ENCODE results near the gene ATP10B. TPM values are rescaled to one million over a fixed set of nuclear protein-coding genes. Genes with fewer than 3 reads are reported as not detected.

The ATP10B gene
- total and polyA plus RNA-seq, 11 donors: 0.03 to 0.35 (median 0.09) TPM; not detected in 4

DNA sequence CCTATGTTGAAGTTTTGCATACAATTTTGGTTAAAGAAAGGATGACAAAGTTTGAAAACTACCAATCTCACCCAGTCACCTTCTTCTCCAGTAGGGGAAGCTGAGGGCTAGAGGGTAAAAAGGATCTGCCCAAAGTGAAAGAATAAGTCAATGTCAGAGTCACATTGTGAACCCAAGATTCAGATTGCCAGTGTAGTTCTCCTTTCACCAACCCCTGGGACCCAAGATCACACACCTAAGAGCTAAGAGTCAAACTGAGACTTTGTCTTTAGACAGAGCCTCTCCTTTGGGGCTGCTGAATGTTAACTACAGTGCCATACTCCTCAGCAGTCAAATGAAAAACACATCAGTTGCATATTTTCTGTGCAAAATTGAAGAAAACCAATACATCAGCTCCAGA, 210.6 kb downstream of the ATP10B start:
- no peak for TF ChIP-seq POLR2A (IDR thresholded peaks at IDR 0.05)
- no peak for TF ChIP-seq CTCF (IDR thresholded peaks at IDR 0.05)
- no peaks in the 10 kb centered on the region for H3K36me3 ChIP-seq
- peaks cover 0 to 9% (median 0%) of the 10 kb centered on the region in 9 donors for H3K27me3 ChIP-seq
- H3K4me3 ChIP-seq: no peak overlapping the region
- H3K27ac ChIP-seq: no peak overlapping the region
- ATAC-seq (no peak), DNase-seq (no peak)
- H3K4me1 ChIP-seq: peaks cover 0 to 5% (median 0%) of the 10 kb centered on the region in 12 donors
- intact Hi-C loops (cut with DNase I): no loop called here
- no peaks in the 10 kb centered on the region for H3K9me3 ChIP-seq

GRCh38 chr5:160640406-160640805, 211.6 kb downstream of the ATP10B start:
- Histone ChIP-seq H3K9me3 (no peaks in the 10 kb centered on the region), H3K4me3 (no peak overlapping the region), H3K4me1 (peaks cover 0 to 5% (median 0%) of the 10 kb centered on the region in 12 donors), H3K36me3 (no peaks in the 10 kb centered on the region), H3K27me3 (peaks cover 0 to 9% (median 0%) of the 10 kb centered on the region in 9 donors), H3K27ac (no peak overlapping the region)
- intact Hi-C loops (cut with DNase I): no loop called here
- 75 to 84% (median 80%) methylated on average over 7 of the region's 7 CpGs for WGBS, 4 donors
- TF ChIP-seq POLR2A (IDR thresholded peaks at IDR 0.05) (no peak), CTCF (IDR thresholded peaks at IDR 0.05) (no peak)
- no peak for ATAC-seq
- no peak for DNase-seq

DNA sequence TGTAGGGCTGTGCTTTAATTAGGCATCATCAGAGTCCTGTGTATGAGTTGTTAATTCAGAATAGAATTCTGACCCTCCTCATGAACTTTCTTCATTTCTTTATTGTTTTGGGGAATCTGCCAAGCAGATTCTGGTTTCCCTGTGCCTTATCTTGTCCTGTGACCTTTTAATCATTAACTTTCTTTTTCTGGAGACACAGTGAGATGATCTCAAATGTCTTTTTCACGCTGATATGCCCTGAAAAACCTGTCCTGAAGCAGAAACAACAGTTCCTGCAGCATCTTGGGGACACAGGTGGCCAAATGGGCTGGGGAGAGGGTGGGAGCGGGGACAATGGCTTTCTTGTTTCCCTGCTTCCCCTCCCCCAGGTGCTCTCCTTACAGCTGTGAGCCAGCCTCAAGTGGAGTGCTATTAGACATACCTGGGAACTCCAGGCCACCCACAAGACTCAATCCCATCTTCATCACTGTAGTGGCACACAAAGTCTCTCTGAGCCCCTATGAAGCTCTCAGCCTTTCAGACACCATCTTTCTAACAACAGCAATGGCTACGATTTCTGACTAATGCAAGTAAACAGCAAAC, 213.8 kb downstream of the ATP10B start:
- H3K9me3 ChIP-seq: no peaks in the 10 kb centered on the region
- H3K27me3 ChIP-seq: peaks cover 0 to 9% (median 0%) of the 10 kb centered on the region in 9 donors
- DNase-seq (no peak), ATAC-seq (no peak)
- H3K4me1 ChIP-seq: no peaks in the 10 kb centered on the region
- TF ChIP-seq CTCF (IDR thresholded peaks at IDR 0.05) (no peak), POLR2A (IDR thresholded peaks at IDR 0.05) (no peak)
- no peak overlapping the region for H3K27ac ChIP-seq
- intact Hi-C loops (cut with DNase I): no loop called here
- WGBS, 4 donors: 63 to 68% (median 65%) methylated on average over 3 of the region's 3 CpGs
- H3K36me3 ChIP-seq: no peaks in the 10 kb centered on the region
- H3K4me3 ChIP-seq: no peak overlapping the region

DNA sequence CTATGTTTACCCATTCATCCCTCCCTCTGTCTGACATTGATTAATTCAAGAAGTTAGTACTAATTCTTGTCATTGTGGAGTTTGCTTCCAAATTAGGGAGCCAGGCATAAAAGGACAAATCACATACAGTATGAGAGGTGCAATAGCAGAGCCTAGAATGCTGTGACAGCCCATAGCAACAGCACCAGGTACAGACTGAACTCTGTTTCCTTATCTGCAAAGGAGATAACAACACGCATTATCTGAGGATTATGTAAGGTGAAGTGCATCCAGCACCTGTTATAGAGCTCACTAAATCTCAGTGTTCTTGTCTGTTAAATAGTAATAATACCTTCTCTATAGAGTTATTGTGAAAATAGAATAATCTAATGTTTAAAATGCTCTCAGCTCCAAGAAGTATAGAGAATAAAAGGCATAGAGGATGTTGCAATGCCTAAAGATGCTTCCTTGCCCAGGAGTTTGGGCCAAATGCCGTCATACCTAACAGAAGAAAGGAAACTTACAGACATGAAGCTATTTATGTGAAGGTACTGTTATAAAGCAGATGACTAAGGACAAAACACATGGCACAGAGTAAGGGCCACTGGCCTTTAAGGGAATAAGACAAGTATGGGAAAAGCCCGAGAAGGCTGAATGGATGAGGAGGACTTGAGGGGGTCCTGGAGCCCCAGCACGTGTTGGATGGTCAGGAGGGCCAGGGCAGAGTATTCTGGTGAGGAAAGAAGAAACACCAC, 214.5 kb downstream of the ATP10B start:
- no peak for TF ChIP-seq CTCF (IDR thresholded peaks at IDR 0.05)
- no peak for TF ChIP-seq POLR2A (IDR thresholded peaks at IDR 0.05)
- H3K27ac ChIP-seq: no peak overlapping the region
- WGBS, 4 donors: 67 to 72% (median 70%) methylated on average over 4 of the region's 4 CpGs
- ATAC-seq (no peak), DNase-seq (no peak)
- H3K9me3 ChIP-seq: no peaks in the 10 kb centered on the region
- H3K36me3 ChIP-seq: no peaks in the 10 kb centered on the region
- no peaks in the 10 kb centered on the region for H3K4me1 ChIP-seq
- intact Hi-C loops (cut with DNase I): no loop called here
- H3K4me3 ChIP-seq: no peak overlapping the region
- H3K27me3 ChIP-seq: peaks cover 0 to 9% (median 0%) of the 10 kb centered on the region in 9 donors
